ENCODE data around the gene ZW10.
A peak's percentile ranks its signal among the peaks of the same experiment; 100 is the strongest.
"Not testable (repeated sequence)": the region's sequence is repeated elsewhere in the genome, so short reads cannot be mapped to it uniquely, and the experiment has no call there.

The ZW10 gene, protein sequence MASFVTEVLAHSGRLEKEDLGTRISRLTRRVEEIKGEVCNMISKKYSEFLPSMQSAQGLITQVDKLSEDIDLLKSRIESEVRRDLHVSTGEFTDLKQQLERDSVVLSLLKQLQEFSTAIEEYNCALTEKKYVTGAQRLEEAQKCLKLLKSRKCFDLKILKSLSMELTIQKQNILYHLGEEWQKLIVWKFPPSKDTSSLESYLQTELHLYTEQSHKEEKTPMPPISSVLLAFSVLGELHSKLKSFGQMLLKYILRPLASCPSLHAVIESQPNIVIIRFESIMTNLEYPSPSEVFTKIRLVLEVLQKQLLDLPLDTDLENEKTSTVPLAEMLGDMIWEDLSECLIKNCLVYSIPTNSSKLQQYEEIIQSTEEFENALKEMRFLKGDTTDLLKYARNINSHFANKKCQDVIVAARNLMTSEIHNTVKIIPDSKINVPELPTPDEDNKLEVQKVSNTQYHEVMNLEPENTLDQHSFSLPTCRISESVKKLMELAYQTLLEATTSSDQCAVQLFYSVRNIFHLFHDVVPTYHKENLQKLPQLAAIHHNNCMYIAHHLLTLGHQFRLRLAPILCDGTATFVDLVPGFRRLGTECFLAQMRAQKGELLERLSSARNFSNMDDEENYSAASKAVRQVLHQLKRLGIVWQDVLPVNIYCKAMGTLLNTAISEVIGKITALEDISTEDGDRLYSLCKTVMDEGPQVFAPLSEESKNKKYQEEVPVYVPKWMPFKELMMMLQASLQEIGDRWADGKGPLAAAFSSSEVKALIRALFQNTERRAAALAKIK

DNA sequence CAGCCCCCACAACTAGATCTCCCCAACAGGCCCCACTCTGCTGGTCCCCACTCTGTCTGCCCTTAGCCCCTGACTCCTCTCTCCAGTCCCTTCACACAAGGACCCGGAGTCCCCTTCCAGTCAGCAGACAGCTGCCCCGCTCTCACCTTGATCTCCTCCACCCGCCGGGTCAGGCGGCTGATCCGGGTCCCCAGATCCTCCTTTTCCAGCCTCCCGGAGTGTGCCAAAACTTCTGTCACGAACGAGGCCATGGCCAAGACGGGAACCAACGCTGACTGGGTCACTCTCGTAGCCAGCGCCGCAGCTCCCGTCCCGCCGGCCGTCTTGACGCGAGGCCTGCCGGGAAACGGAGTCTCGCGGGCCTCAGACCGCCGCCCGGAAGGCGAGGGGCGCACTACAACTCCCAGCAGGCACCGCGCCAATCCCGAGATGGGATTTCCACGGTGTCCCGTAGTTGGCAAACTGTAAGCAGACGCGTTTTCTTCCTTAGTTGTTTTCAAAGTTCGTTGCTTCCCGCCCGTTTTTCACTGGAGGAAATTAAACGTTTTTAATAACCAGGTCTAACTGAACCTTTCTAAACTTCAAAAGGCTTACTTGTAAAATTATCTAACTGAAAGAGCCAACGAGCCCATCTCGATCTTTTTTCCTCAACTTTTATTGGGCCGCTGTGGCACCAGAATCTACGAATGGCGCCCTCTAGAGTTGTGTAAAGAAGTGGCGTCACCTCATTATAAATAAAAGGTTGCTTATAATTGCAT lies at the start of gene ZW10:
ZW10 (minus strand) TSS at position 277 of the 758 bp plus-strand sequence; CDS start at position 251, 26 bp downstream.
- peak; percentile 96 for DNase-seq

DNA sequence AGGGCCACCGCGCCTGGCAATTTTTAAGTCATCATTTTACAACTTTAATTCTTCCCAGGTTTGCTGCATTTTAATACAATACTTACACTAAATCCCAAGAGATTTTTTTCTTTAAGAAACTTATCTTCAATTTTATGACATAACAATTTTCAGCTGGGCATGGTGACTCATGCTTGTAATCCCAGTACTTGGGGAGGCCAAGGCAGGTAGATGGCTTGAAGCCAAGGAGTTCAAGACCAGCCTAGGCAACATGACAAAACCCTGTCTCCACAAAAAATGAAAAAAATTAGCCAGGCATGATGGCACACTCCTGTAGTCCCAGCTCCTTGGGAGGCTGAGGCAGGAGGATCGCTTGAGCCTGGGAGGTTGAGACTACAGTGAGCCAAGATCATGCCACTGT lies 44.9 kb upstream of the ZW10 start:
- DNase-seq, result no peak

DNA sequence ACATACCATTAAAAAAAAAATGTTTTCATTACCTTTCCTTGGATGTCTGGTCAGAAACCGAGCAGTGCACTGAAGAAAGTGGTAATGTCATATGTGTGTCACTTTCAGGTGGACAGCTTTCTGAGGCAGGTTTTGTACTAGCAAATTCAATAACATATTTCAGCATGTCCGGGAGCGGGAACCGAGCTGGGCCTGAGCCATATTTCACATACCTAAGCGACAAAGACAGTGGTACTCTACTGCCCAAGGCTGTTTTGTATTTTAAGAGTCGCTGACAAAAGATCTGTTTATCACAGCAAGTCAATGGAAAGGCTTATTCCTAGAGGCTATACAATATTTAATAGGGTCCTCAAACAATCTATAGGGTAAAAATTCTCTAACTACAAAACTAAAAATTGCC lies 44.1 kb upstream of the ZW10 start:
- DNase-seq, result no peak

DNA sequence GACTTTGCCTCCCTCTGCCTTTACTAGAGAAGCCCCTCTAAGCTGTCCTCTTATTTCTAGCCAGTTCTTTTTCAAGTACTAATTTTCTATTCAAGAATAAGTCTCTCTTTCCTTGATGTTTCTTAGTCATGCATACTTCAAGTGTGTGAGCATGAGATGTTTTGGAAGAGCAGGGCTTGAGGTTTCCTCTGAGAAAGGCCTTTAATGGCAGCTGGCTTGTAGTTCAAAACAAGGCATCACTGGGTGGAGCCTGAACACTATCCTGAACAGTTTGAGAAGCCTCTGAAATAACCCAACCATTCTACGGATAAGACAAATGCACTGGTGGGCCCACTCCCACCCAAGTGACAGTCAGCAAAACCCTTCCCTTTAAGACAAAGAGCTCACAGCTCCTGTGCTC lies 43.7 kb upstream of the ZW10 start:
- no peak for DNase-seq

DNA sequence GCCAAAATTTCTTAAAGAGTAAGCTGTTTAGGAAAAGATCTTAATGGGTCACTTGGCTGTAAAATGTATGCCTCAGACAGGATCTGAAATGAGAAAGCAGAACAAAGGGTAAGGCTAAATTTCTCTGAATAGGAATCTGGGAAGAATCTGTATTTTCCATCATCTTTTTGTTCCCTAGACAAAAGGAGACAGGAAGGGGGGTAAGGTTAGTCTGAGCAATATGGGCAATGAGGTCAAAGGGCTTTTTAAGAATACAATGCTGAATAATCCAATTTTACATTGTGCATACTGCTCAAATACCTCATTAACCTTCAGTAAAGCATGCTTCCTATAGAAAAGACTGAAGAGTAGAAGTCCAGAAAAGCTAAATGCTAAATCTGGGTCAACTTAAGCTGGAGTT lies 40.7 kb upstream of the ZW10 start:
- no peak for DNase-seq

DNA sequence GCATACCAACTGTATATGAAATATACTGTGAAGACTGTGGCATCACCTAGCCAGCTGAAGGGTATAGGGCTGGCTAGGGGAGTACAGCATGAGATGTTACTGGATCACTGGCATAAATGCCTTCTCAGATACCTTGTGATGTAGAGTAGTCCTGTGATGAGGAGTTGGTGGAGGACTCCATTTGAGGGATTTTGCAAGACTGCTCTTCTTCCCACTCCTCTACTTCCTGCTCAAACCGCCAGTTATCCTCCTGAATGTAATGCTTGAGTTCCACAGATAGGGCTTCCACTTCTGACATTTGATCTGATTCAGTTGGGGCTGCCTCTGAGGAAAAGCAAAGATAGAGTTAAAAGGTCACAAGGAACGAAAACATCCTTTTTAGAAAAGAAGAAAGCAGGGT lies 35.4 kb upstream of the ZW10 start:
- DNase-seq, result no peak

DNA sequence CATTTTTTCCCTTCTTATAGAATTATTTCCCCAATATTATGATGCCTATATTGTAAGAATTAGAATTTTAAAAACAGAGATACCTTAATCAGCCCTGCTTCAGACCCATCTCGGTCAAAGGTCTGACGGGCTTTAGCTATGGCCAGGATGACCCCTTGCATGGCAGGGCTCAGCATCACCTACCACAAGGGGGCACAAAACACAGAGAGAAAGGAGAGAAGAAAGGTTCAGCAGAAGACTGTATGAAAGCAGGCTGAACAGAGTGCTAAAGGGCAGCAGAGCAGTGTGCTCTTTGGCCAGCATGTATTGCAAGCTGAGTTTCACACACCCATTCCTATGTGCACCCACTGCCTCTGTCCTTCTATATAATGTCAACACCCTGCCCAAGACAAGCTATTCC lies 32.9 kb upstream of the ZW10 start:
- DNase-seq, result no peak

DNA sequence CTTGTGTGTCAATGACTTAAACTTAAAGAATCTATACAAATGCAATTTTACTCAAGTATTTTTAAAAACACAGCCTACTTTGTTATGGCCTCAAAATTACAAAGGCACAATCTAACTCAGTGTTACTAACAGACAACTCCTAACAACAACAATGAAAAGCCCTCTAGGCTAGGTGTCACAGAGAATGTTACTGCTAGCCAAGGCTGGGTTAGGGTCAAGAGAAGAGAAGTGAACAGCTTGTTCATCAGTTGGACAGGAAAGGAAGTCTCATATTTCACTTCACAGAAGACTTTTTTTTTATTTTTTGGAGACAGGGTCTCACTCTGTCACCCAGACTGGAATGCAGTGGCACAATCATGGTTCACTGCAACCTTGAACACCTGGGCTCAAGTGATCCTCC lies 32.1 kb upstream of the ZW10 start:
- DNase-seq, result no peak

DNA sequence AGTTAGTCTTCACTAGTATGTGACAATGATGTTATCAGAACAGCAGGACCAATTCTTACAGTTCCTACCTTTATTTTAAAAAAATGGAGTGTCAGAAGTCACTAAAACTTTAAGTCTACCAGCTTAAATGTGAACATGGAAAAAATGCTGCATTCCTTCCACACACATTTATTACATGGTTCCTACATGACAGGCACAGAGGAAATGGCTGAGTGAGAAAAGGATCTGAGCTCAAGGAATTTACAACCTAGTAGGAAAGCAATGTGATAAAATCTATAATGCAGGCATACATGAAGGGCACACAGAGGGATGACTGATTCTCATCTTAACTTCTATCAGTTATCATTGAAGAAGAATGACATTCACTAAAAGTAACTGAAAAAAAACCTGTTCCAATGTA lies 29.1 kb upstream of the ZW10 start:
- DNase-seq, result no peak

DNA sequence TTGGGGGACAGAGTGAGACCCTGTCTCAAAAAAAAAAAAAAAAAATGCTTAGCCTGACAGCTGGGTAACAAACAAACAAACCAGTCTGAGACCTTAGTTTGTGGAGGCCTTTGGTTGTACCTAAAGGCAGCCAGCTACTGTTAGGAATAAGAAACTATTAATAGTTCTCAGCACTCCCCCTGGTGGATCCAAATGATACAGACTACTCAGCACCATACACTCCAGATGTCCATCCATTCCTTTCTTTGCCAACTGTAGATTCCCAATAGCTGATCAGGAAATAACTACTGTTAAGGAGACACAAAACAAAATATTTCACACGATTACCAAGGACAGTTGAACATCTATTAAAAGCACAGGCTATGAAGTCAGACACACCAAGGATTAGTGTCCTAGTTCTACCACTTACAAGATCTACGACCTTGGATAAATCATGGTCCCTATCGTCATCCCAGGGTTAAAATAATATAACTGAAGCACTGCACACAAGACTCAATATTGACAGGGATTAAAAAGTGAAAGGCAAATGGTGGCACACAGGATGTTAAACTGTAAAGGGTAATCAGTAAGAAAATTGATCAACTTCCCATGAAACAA lies 23.3 kb upstream of the ZW10 start:
- peak; percentile 60 for DNase-seq

DNA sequence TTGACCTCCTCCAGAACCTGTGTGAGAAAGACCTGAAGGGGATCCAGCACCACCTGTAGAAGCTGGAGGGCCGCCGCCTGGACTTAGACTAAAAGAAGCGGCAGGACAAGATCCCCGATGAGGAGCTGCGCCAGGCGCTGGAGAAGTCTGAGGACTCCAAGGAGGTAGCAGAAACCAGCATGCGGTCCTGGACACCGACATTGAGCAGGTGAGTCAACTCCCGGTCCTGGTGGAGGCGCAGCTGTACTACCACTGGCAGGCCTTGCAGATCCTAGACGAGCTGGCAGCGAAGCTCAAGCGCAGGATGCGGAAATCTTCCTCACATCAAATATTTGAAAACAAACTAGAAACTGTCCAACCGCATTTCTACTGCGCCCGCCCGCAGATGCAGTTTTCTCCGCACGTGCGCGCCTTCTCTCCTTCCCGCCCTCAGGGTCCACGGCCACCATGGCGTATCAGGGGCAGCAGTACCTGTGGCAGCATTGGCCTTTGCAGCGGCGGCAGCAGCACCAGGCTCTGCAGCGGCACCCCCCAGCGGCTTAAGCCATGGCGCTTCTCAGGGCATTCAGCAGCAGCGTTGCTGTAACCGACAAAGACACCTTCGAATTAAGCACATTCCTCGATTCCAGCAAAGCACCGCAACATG lies 16.3 kb upstream of the ZW10 start:
- DNase-seq, result no peak

DNA sequence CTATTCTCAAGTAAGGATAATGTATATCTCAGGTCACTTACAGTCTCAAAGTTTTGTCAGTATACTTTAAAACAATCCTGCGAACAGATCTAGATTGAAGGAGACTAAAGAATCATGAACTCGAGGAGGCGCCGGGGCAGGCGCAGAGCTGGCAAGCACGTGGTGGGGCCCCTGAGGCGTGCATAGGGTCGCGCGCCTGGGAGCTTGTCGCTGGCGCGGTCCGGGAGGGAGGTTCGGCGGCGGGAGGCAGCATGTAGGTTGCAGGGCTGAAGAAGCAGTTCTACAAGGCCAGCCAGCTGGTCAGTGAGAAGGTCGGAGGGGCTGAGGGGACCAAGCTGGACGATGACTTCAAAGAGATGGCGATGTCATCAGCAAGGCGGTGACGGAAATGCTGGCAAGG lies 15.5 kb upstream of the ZW10 start:
- DNase-seq, result not testable (repeated sequence)

DNA sequence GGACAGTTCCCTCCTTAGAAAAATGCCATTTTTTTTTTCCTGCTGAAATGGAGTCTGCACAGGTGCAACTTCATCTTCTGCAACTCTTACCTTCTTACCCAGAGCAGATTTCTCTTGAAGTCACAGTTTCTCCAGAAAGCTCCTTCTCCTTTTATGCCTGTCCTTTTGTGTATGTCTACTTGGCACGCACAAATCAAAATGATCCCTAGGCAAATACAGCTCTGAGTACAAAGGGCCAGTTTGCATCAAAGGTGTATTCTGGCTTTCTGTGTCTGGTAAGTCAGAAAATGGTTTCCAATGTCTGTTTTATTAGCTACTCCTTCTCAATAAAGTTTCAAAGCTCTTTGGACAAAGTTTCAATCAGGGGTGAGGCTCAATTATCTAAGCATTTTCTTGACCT lies 8.6 kb upstream of the ZW10 start:
- no peak for DNase-seq

DNA sequence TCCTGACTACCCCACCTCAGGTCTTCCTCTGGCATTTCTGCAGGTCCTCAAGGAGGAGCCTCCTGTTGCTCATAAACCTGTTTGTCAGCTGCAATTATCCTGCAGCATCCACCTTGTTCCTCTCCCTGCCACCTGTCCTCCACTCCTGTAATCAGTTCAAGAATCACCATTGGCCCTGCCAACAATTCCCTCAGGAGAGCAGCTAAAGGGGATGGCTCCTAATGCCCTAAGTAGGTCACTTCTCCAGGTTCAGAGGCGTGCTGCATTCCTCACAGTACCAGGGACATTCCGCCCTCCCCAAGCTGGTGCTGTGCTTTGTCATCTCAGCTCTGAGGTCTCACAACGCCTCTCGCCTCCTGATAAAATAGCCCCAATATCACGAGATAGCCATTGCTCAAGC lies 8.2 kb upstream of the ZW10 start:
- no peak for DNase-seq

DNA sequence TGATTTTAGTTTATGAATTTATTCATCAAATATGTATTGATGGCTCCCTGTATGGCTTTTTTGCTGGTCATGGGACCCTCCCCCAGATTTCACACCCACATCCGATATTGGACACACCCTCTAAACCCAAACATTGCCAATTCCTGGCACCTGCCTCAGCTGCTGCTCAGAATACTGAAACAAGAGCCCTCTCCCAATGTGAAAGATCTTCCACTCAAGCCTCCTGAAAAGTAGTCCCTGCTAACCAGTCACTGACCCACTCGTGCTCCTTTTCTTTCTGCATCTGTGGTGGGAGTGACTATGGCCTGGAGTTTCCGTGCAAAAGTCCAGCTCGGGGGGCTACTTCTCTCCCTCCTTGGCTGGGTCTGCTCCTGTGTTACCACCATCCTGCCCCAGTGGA lies 6.0 kb upstream of the ZW10 start, which contains the start of gene CLDN25:
CLDN25 (plus strand) TSS at position 301 of the 400 bp plus-strand sequence; CDS start at position 301, 0 bp downstream.
- no peak for DNase-seq

DNA sequence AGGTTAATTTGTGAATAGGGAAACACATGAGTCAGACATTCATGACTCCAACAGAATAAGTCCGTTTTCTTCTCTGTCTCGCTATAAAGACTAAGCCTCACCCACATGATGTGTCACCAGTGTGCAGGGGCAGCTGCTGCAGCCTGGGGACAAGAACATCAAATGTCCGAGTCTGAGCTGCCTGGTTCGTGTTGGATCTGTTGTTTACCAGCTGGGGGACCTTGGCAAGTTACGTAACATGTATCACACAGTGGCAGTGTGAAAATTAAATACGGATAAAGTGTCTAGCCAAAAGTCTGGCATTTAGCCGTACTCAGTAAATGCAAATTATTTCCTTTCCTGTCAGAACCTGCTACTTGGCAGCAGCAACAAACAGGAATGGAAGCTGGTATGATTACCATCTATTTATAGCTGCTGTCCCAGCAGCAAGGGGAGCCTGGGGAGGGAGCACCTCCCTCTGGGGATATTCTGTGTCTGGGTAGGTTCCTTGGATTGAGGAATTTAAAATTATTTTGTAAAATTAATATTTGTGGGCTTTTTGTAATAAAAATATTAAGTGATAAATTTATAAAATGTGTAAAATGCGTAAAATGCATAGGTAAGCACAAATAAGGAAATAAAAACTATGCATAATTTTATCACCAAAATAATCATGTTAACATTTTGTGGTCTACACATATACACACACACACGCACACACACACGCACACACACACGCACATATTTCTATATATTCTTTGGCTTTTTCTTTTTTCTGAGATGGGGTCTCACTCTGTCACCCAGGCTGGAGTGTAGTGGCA lies 4.8 kb upstream of the ZW10 start:
- DNase-seq, result peak; percentile 73

DNA sequence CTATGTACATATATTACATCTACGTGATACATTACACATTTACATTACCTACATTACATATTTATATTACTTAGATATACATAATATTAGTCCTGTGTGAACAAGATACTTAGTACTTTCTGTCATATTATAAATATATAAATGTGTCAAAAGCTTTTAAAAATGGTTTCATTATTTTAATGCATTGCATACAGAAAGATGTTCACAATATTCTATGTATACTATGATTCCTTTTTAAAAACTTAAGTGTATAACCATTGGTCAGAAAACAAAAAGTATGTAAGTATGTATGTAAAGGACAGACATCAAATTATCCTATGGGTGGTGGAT lies 647 bp upstream of the ZW10 start:
- no peak for DNase-seq

DNA sequence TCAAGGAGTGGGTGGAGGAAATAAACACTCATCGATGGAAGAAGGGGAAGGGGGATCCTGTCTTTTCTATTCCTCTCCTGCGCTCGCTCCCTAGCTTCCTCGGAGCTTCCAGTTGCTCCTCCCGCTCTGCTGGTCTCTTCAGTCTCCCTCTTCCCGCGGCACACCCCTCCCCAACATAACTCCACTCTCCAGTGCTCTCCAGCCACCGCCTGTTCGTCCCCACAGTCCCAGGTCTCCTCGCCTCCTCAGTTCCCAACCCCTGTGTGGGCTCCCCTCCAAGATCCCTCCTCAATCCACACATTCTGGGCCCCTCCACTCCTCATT lies 438 bp downstream of the ZW10 start:
- no peak for DNase-seq

DNA sequence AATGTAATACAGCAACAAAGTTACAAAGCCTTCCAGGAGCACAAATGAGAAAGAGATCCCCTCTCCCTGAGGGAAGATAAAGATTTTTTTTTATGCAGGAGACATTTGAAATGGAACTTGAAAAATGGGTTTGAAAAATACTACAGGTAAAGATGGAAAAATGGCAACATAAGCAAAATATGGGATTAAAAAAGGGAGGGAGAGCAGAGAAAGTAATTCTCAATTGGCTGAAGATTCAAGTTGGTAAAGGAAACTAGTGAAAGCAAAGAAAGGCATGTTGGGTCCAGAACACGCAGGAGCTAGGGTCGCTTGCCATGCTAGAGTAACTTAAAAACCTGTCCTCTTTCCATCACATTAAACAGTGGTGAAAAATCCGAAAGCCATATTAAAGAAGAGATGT lies 1.5 kb downstream of the ZW10 start:
- DNase-seq, result no peak

DNA sequence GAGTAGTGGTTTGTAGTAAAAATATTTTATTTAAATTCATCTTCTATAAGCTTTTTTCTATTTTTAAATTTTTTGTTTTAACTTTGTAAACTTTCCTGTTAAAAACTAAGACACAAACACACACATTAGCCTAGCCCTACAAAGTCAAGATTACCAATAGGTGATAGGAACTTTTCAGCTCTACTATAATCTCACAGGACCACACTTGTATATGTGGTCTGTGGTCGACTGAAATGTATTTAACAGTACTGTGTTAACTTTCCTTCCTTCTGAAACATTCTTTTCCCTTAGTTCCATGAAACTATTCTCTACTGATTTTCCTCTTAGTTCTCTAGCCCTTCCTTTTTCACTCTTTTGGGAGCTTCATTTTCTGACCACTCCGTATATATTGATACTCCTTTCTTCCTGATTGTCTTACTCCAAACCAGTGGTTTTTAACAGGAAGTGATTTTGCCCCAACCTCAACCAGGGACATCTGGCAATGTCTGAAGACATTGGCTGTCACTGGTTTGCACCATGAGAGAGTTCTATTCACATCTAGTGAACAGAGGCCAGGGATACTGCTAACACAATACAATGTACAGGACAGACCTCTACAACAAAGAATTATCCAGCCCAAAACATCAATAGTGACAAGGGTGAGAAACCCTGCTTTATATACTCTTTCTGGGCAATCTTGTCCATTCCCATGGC lies 8.8 kb downstream of the ZW10 start:
- DNase-seq, result no peak

DNA sequence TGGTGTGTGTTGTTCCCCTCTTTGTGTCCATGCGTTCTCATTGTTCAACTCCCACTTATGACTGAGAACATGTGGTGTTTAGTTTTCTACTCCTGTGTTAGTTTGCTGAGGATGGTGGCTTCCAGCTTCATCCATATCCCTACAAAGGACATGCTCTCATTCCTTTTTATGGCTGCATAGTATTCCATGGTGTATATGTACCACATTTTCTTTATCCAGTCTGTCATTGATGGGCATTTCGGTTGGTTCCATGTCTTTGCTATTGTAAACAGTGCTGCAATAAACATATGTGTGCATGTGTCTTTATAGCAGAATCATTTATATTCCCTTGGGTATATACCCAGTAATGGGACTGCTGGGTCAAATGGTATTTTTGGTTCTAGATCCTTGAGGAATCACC lies 10.5 kb downstream of the ZW10 start:
- not testable (repeated sequence) for DNase-seq

All from midbrain (tissue), 1 donor.